GM21381 (cell line): ENCODE results near the gene SETD6.

Source experiments
- ATAC-seq: cut with Tn5 transposase; IDR thresholded peaks from one replicate; pipeline ENCODE4 v1.9.1; 2021; ENCODE audit warnings: mild to moderate bottlenecking, moderate library complexity; ENCODE audit not compliant: unreplicated experiment

SETD6 gene

GRCh38 chr16:58507963-58508670, 7.2 kb upstream of the SETD6 start:
- no peak for ATAC-seq

DNA sequence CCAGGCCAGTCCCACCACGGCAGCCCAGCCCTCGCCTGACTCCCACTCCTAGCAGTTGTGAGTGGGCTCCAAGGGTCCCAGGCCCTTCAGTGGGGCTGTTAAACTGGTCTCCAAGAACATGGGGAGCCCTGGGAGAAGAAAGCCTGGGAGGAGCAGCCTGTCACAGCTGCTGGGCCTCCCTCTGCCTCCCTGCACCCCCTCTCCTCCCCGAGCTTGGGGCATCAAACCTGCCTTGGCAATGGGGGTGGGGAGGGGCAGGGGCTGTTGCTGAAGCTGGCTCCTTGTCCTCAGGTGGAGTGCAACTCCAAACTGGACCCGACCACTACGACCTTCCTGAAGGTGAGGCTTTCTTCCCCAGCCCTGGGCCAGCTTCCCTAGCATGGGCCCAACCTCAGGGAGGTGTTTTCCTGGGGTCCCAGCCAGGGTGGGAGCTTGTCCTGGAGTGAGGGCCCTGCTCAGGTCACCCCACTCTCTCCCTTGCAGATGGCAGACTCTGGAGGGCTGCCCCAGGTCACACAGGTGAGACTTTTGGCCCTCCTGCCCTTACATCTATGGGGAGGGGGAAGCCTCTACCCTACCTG, 6.6 kb upstream of the SETD6 start:
- ATAC-seq, result no peak

DNA sequence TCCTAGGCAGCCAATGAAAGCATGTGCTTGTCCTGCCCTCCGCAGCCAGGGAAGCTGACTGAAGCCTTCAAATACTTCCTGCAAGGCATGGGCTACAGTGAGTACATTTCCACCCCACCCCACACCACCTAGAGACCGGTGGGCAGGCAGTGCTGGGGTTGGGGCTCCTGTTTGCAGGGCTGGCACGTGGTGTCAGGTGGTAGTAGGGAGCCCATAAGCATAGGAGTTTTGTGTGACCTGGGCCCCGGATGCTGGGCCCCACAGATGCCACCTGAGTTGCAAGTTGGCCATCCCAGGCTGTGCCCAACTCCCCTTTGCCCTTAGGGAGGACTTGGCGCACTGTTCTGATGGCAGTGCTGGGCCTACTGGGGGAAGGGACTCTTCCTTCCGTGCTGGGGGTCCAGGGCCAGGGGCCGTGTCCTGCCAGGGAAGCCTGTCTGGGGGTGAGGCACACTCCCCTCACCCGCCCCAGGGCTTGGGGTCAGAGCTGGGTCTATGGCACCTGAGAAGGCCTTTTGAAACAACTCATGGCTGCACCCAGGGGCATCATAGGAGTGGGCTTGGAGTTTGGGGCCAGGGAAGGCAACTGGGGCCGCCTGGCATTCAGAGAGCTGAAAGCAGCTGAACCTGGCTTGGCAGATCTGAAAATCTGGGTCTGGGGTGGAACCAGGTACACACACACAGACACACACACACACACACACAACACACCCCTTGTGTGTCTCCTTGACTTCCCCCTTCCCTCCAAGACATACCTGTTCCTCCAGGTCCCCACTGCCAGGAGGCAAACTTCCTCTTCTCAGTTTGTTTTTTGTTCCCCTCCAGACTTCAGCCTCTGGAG, 5.8 kb upstream of the SETD6 start:
- no peak for ATAC-seq

DNA sequence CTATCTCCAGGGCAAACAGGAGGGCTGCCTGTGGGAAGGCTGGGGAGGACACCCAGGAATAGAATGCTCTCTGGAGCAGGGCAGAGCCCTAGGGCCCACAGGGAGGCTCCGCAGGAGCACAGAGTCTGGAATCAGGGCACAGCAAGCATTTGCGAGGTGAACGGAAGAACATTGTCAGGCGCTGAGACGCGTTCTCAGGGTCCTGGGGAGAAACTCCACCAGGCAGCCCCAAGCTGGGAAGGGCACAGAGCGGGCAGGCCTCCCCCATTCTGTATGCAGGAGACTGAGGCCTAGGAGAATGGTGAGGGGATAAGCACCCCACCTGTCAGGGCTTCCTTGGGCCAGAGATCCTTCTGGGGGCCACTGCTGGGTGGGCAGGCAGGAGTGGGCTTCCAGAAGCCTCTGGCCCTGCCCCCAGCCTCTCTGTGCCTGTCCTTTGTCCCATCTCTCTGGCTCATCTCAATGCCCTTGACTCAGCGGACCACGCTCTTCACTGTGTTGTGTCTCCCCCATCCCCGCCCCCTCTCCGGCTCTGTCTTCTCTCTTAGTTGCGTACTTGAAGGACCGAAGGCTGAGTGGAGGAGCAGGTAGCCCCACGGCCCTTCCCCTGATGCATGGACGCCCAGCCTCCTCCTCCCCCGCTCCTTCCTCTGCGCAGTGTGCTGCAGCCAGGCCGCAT, 5.1 kb upstream of the SETD6 start:
- ATAC-seq, result no peak

GRCh38 chr16:58510776-58511628, 4.3 kb upstream of the SETD6 start:
- ATAC-seq, result no peak

DNA sequence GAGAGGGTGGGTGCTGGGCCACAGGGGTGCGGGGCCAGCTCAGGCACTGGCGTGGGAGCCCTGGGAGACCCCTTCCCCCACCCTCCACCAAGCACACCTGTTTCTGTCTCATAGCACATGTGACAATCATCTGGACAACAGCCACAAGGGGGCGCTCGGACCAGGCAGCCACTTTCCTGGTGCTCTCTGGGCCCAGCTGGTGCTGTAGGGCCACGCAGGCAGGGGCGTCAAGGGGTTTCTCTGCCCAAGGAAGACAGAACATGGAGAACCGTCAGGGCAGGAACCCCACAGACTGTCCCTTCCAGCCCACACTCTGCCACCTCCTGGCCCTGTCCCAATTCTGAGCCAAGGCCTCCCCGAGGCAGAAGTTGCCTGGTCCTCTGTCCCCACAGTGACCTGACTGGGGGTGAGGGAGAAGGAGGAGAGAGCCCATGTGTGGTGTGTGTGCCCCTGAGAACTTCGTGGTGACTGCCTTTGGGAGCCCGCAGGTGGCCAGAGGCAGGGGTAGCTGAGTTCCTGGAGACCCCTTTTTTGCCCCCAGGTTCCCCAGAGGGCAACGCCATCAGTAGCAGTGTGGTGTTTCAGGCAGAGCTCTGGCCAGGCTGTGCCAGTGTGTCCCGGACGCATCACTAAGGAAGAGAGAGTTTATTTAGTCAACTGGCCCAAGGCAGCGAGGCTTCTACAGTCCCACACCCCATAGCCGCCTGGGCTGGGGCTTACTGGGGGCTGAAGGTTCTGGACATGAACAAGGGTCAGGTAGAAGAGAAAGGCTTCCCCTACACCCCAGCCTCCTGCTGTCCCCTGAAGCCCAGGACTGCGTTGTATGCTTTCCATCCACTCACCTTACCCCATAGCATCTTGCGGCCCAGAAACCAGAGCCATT, 3.1 kb upstream of the SETD6 start:
- no peak for ATAC-seq

- ATAC-seq, result no peak
These were observed 1.4 kb upstream of the SETD6 start for GRCh38 chr16:58513874-58514273.

- peak; percentile 41 for ATAC-seq
These were observed 802 bp downstream of the SETD6 start for GRCh38 chr16:58515871-58516767.

- no peak for ATAC-seq
These were observed 1.4 kb downstream of the SETD6 start for GRCh38 chr16:58516768-58517107.

GRCh38 chr16:58518083-58518979, 3.0 kb downstream of the SETD6 start:
- ATAC-seq, result peak; percentile 32

DNA sequence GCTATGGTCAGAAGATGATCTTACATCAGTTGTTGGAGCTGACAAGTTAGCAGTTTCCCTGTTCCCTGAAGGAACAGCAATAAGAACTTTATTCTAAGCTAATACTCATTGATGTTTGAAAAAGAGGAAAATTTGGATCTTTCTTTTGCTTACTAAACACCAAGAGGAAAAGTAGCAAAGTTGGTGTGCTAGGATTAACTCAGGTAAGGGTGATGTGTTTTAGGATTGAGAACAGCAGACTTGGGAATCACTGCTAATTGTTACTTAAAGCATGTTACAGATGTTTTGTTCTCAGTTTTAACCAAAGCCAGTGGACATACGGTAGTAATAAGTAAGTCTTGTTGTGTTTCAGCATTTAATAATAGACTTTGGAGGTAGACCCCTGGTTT, 3.7 kb downstream of the SETD6 start:
- no peak for ATAC-seq

- no peak for ATAC-seq
These were observed 4.4 kb downstream of the SETD6 start for GRCh38 chr16:58519707-58520106.

DNA sequence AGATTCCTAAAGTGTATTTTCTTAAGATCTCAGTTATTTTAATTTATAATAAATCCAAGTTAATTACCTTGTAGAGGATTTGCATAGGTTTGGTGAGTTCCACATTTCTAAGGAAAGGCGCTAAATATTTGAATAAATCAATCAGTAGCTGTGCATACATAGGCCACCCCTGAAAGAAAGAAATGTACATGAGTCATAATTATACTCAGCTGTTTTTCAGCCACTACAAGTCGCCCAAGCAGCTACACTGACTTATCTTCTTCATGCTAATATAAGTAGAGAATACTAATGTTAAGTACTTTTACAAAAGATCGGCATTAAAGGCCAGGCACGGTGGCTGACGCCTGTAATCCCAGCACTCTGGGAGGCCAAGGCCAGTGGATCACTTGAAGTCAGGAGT, 14.9 kb downstream of the SETD6 start:
- no peak for ATAC-seq

DNA sequence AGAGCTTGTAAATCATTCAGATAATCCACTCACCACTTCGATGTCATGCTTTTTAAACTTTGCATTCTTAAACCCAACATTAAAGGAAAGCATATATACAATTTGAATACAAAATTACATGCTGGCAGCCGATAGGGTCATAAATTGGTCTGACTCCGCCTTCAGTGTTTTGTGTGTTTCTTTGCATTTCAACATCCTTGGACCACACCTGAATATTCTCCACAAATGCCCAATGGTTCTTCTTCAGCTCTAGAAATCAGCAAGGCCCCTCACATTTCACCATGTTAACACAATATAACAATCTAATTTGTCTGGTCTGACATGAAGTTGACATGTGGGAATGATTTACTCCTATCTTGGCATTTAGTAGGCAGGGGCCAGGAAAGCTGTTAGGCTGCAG, 17.1 kb downstream of the SETD6 start:
- ATAC-seq, result no peak

- ATAC-seq, result no peak
These were observed 18.6 kb downstream of the SETD6 start for GRCh38 chr16:58533751-58534470.

GRCh38 chr16:58535100-58535499, 19.8 kb downstream of the SETD6 start:
- ATAC-seq, result no peak

DNA sequence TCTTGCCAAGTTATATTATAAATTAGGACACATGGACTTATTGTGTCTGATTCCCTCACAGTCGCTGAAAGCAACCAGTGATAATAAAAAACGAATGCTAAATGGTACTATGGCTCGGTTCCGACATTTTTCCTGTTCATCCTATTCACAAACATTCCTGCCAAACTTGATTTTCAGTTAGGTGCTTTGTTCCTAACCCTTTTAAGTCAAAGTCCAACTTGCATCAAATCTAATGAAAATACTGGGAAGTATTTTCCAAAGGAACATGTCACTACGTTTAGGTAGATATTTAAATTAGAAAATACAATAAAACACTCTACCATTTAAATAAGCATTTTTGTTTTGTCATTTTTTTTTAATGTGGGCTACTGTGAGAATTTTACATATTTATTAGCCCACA, 21.0 kb downstream of the SETD6 start:
- no peak for ATAC-seq
